Loucy (cell line): Measurements from ENCODE around the gene C2.

Experiments
- EZH2phosphoT487 ChIP-seq: fragments of 200-600 bp; IDR thresholded peaks from 2 replicates; pipeline ENCODE4 v1.6.1; 2018; ENCODE audit warnings: antibody characterized with exemption, mild to moderate bottlenecking, moderate library complexity, borderline replicate concordance
- TF ChIP-seq, protein P1 (sequence below): fragments of 200-600 bp; sonication (generic); conservative IDR thresholded peaks from 2 replicates; pipeline ENCODE4 v1.5.1; 2014; ENCODE audit warnings: mild to moderate bottlenecking, antibody characterized with exemption, low read length

DNA sequence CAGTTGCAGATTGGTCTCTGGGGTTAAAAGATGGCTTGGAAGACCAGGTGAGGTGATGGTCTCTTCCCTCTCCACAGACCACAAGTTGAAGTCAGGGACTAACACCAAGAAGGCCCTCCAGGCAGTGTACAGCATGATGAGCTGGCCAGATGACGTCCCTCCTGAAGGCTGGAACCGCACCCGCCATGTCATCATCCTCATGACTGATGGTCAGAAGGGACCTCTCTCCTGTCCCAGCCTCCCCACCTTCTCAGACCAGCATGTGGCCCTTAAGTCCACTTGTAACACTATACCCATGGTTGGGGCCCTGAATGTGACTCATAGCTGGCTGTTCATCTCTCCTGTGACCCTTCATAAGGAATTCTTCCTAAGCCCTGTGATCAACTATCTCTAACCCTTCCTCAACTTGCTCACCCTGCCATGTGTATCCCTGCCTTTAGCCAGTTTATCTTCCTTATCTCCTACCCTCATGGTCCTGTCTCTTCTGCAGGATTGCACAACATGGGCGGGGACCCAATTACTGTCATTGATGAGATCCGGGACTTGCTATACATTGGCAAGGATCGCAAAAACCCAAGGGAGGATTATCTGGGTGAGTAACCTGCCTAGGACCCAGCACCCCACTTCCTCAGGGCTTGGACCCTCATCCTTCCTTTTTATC, 21.4 kb downstream of the C2 start:
- TF ChIP-seq, protein P1, sequence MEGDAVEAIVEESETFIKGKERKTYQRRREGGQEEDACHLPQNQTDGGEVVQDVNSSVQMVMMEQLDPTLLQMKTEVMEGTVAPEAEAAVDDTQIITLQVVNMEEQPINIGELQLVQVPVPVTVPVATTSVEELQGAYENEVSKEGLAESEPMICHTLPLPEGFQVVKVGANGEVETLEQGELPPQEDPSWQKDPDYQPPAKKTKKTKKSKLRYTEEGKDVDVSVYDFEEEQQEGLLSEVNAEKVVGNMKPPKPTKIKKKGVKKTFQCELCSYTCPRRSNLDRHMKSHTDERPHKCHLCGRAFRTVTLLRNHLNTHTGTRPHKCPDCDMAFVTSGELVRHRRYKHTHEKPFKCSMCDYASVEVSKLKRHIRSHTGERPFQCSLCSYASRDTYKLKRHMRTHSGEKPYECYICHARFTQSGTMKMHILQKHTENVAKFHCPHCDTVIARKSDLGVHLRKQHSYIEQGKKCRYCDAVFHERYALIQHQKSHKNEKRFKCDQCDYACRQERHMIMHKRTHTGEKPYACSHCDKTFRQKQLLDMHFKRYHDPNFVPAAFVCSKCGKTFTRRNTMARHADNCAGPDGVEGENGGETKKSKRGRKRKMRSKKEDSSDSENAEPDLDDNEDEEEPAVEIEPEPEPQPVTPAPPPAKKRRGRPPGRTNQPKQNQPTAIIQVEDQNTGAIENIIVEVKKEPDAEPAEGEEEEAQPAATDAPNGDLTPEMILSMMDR: no peak
- TF ChIP-seq EZH2phosphoT487: no peak
